Measurements from ENCODE around the gene COG1.
"Not testable (repeated sequence)": the region's sequence is repeated elsewhere in the genome, so short reads cannot be mapped to it uniquely, and the experiment has no call there.

DNA sequence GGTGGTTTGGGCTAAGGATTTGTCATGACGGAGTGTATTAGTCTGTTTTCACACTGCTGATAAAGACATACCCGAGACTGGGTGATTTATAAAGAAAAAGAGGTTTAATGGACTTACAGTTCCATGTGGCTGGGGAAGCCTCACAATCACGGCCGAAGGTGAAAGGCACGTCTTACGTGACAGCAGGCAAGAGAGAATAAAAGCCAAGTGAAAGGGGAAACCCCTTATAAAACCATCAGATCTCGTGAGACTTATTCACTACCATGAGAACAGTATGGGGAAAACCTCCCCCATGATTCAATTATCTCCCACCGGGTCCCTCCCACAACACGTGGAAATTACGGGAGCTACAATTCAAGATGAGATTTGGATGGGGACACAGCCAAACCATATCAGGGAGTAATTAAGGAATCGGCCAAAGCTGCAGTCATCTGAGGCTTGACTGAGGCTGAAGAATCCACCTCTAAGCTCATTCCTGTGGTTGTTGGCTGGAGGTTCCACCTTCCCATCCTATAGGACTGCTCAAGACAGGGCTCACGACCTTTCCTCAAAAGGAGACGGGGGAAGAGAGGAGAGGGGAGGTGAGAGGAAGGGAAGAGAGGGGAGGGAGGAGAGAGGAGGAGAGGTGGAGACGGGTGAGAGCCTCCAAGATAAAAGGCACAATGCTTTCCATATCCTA, 42.1 kb upstream of the COG1 start:
- TF ChIP-seq NRF1 (conservative IDR thresholded peaks at IDR 0.05 in 1 of 2, IDR thresholded peaks at IDR 0.05 in 1 of 2); SPI1 (IDR thresholded peaks at IDR 0.05; ENCODE audit: borderline replicate concordance, low read depth, low read length); MCM2 (IDR thresholded peaks at IDR 0.05; ENCODE audit: low read depth): not testable (repeated sequence)

All from K562 (cell line).